SK-N-SH treated with all-trans-retinoic acid at 6 μM for 48 hours (cell line): Measurements from ENCODE around the gene ZNF846.

Experiments used
- ATAC-seq: fragments of 200-7000 bp; cut with Tn5 transposase; 3 replicates; pipeline ENCODE4 v1.9.1; 2020; ENCODE audit warnings: mild to moderate bottlenecking, moderate library complexity
- ARNTL ChIP-seq: fragments of 450-650 bp; formaldehyde crosslinking; IDR thresholded peaks from 2 replicates; pipeline ENCODE4 v1.5.0; 2020; ENCODE audit warnings: low read depth, mild to moderate bottlenecking, moderate library complexity, borderline replicate concordance
- BACH2 ChIP-seq: fragments of 250-450 bp; sonication (Bioruptor Pico); IDR thresholded peaks from 2 replicates; pipeline ENCODE4 v1.9.0; 2021; ENCODE audit warnings: mild to moderate bottlenecking, borderline replicate concordance
- CREB5 ChIP-seq: fragments of 250-450 bp; sonication (Bioruptor Pico); IDR thresholded peaks from 2 replicates; pipeline ENCODE4 v1.5.1; 2020; ENCODE audit warnings: low read depth, mild to moderate bottlenecking, moderate library complexity
- CSDC2 ChIP-seq: fragments of 250-450 bp; sonication (Bioruptor Pico); IDR thresholded peaks from 2 replicates; pipeline ENCODE4 v1.5.0; 2020; ENCODE audit warnings: mild to moderate bottlenecking, moderate library complexity
- GLIS3 ChIP-seq: fragments of 250-450 bp; sonication (Bioruptor Pico); IDR thresholded peaks from 2 replicates; pipeline ENCODE4 v1.5.0; 2020; ENCODE audit warnings: mild to moderate bottlenecking, moderate library complexity
- ISL1 ChIP-seq: fragments of 250-450 bp; sonication (Bioruptor Pico); IDR thresholded peaks from 2 replicates; pipeline ENCODE4 v2.1.2; 2022; ENCODE audit warnings: mild to moderate bottlenecking, moderate library complexity
- OSR1 ChIP-seq: fragments of 250-450 bp; sonication (Bioruptor Pico); IDR thresholded peaks from 2 replicates; pipeline ENCODE4 v1.8.0; 2022; ENCODE audit warnings: moderate library complexity, mild to moderate bottlenecking, inconsistent platforms
- PATZ1 ChIP-seq: fragments of 250-450 bp; sonication (Bioruptor Pico); IDR thresholded peaks from 2 replicates; pipeline ENCODE4 v1.8.0; 2020; ENCODE audit warnings: mild to moderate bottlenecking, moderate library complexity, borderline replicate concordance
- PPARA ChIP-seq: fragments of 250-450 bp; sonication (Bioruptor Pico); IDR thresholded peaks from 2 replicates; pipeline ENCODE4 v1.5.0; 2020; ENCODE audit warnings: mild to moderate bottlenecking, borderline replicate concordance
- RARB ChIP-seq: fragments of 250-450 bp; sonication (Bioruptor Pico); IDR thresholded peaks from 2 replicates; pipeline ENCODE4 v1.8.0; 2021; ENCODE audit warnings: mild to moderate bottlenecking, moderate library complexity
- SNAI2 ChIP-seq: fragments of 250-450 bp; sonication (Bioruptor Pico); IDR thresholded peaks from 2 replicates; pipeline ENCODE4 v1.5.0; 2020; ENCODE audit warnings: mild to moderate bottlenecking, moderate library complexity
- TCF4 ChIP-seq: fragments of 250-450 bp; sonication (Bioruptor Pico); IDR thresholded peaks from 2 replicates; pipeline ENCODE4 v1.8.0; 2021; ENCODE audit warnings: mild to moderate bottlenecking, moderate library complexity, borderline replicate concordance
- TOX ChIP-seq: fragments of 250-450 bp; sonication (Bioruptor Pico); IDR thresholded peaks from 2 replicates; pipeline ENCODE4 v1.8.0; 2021; ENCODE audit warnings: mild to moderate bottlenecking, moderate library complexity, borderline replicate concordance
- ZC3H10 ChIP-seq: fragments of 250-450 bp; sonication (Bioruptor Pico); IDR thresholded peaks from 2 replicates; pipeline ENCODE4 v1.5.1; 2021; ENCODE audit warnings: mild to moderate bottlenecking, moderate library complexity
- ZFP3 ChIP-seq: fragments of 250-450 bp; sonication (Bioruptor Pico); IDR thresholded peaks from 2 replicates; pipeline ENCODE4 v1.5.0; 2020; ENCODE audit warnings: mild to moderate bottlenecking, moderate library complexity
- ZFP30 ChIP-seq: fragments of 450-650 bp; formaldehyde crosslinking; IDR thresholded peaks from 2 replicates; pipeline ENCODE4 v1.5.0; 2022; ENCODE audit warnings: mild to moderate bottlenecking, moderate library complexity
- ZNF565 ChIP-seq: fragments of 450-650 bp; formaldehyde crosslinking; conservative IDR thresholded peaks from 2 replicates; pipeline ENCODE4 v1.5.0; 2020; ENCODE audit warnings: low read depth, mild to moderate bottlenecking, moderate library complexity
- ZNF70 ChIP-seq: fragments of 450-650 bp; formaldehyde crosslinking; IDR thresholded peaks from 2 replicates; pipeline ENCODE4 v1.5.0; 2020; ENCODE audit warnings: mild to moderate bottlenecking, moderate library complexity
- ZNF8 ChIP-seq: fragments of 450-650 bp; formaldehyde crosslinking; IDR thresholded peaks from 2 replicates; pipeline ENCODE4 v1.5.0; 2020; ENCODE audit warnings: mild to moderate bottlenecking, moderate library complexity
- TF ChIP-seq, protein P1 (sequence below): fragments of 250-450 bp; sonication (Bioruptor Pico); IDR thresholded peaks from 2 replicates; pipeline ENCODE4 v1.5.0; 2020; ENCODE audit warnings: mild to moderate bottlenecking, moderate library complexity
- TF ChIP-seq, protein P2 (sequence below): fragments of 250-450 bp; sonication (Bioruptor Pico); IDR thresholded peaks from 2 replicates; pipeline ENCODE4 v1.5.1; 2021; ENCODE audit warnings: mild to moderate bottlenecking, moderate library complexity

Gene ZNF846

DNA sequence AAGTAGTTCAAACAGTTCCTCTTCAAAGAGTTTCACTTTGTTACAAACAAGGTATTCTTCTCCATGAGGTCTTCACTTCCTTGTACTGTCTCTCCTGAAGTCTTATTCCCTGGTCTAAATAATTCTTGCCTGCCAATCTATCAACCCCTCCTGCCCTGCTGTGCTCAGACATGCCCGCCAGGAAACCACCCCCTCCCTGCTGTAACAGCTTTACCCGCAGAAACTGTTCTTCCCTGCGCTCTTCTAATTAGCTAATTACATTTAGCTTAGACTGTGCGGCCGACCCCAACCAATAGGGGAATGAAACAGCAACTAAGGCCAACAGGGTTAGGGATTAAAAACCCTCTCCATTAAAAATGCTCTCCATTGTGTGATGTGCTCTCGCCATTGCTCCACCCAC lies 46.7 kb downstream of the ZNF846 start:
- ATAC-seq: no peak
- no peak for TF ChIP-seq ZFP3 (CRISPR knock-in tag)
- no peak for TF ChIP-seq ZFP30 (CRISPR knock-in tag)
- no peak for TF ChIP-seq PPARA (CRISPR knock-in tag)

GRCh38 chr19:9720541-9720940 lies 48.0 kb downstream of the ZNF846 start:
- no peak for TF ChIP-seq ARNTL (CRISPR knock-in tag)
- no peak for TF ChIP-seq ZC3H10 (CRISPR knock-in tag)
- TF ChIP-seq ZNF70: no peak
- TF ChIP-seq, protein P1, sequence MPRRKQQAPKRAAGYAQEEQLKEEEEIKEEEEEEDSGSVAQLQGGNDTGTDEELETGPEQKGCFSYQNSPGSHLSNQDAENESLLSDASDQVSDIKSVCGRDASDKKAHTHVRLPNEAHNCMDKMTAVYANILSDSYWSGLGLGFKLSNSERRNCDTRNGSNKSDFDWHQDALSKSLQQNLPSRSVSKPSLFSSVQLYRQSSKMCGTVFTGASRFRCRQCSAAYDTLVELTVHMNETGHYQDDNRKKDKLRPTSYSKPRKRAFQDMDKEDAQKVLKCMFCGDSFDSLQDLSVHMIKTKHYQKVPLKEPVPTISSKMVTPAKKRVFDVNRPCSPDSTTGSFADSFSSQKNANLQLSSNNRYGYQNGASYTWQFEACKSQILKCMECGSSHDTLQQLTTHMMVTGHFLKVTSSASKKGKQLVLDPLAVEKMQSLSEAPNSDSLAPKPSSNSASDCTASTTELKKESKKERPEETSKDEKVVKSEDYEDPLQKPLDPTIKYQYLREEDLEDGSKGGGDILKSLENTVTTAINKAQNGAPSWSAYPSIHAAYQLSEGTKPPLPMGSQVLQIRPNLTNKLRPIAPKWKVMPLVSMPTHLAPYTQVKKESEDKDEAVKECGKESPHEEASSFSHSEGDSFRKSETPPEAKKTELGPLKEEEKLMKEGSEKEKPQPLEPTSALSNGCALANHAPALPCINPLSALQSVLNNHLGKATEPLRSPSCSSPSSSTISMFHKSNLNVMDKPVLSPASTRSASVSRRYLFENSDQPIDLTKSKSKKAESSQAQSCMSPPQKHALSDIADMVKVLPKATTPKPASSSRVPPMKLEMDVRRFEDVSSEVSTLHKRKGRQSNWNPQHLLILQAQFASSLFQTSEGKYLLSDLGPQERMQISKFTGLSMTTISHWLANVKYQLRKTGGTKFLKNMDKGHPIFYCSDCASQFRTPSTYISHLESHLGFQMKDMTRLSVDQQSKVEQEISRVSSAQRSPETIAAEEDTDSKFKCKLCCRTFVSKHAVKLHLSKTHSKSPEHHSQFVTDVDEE (CRISPR knock-in tag): no peak
- TF ChIP-seq, all 23 proteins: peak for 0

GRCh38 chr19:9711815-9712214 lies 56.7 kb downstream of the ZNF846 start:
- no peak for ATAC-seq
- TF ChIP-seq TOX (CRISPR knock-in tag) (no peak), ZFP3 (CRISPR knock-in tag) (no peak), ZNF8 (CRISPR knock-in tag) (no peak), GLIS3 (CRISPR knock-in tag) (no peak), ARNTL (CRISPR knock-in tag) (no peak), RARB (CRISPR knock-in tag) (no peak), ZNF565 (CRISPR knock-in tag) (no peak), OSR1 (CRISPR knock-in tag) (no peak), CREB5 (no peak), ISL1 (CRISPR knock-in tag) (no peak), PATZ1 (CRISPR knock-in tag) (no peak), BACH2 (CRISPR knock-in tag) (no peak), SNAI2 (no peak)
- TF ChIP-seq, protein P2, sequence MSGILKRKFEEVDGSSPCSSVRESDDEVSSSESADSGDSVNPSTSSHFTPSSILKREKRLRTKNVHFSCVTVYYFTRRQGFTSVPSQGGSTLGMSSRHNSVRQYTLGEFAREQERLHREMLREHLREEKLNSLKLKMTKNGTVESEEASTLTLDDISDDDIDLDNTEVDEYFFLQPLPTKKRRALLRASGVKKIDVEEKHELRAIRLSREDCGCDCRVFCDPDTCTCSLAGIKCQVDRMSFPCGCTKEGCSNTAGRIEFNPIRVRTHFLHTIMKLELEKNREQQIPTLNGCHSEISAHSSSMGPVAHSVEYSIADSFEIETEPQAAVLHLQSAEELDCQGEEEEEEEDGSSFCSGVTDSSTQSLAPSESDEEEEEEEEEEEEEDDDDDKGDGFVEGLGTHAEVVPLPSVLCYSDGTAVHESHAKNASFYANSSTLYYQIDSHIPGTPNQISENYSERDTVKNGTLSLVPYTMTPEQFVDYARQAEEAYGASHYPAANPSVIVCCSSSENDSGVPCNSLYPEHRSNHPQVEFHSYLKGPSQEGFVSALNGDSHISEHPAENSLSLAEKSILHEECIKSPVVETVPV (CRISPR knock-in tag): no peak
- TF ChIP-seq, protein P1 (CRISPR knock-in tag): no peak

More at GRCh38 chr19:9720541-9720940, 48.0 kb downstream of the ZNF846 start:
- ATAC-seq: no peak

DNA sequence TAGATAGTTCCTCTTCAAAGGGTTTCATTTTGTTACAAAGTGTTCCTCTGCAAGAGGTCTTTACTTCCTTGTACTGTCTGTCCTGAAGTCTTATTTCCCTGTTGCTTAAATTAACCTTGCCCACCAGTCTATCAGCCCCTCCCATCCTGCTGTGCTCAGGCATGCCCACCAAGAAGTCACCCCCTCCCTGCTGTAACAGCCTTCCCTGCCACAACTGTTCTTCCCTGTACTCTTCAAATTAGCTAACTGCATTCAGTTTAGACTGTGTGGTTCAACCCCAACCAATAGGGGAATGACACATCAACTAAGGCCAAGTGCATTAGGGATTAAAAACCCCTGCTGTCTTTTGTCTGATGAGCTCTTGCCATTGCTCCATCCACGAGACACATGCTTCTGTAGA lies 59.2 kb downstream of the ZNF846 start:
- TF ChIP-seq BACH2 (CRISPR knock-in tag) (no peak), OSR1 (CRISPR knock-in tag) (no peak), ZNF8 (CRISPR knock-in tag) (no peak), GLIS3 (CRISPR knock-in tag) (no peak), CSDC2 (CRISPR knock-in tag) (no peak), TCF4 (CRISPR knock-in tag) (no peak)
- ATAC-seq: no peak
